ENCODE data around the gene SH3D21. TPM values are rescaled to one million over a fixed set of nuclear protein-coding genes. Genes with fewer than 3 reads are reported as not detected.

SH3D21 gene
- total RNA-seq, 1 donor from 2014 or later = 8.5 TPM

DNA sequence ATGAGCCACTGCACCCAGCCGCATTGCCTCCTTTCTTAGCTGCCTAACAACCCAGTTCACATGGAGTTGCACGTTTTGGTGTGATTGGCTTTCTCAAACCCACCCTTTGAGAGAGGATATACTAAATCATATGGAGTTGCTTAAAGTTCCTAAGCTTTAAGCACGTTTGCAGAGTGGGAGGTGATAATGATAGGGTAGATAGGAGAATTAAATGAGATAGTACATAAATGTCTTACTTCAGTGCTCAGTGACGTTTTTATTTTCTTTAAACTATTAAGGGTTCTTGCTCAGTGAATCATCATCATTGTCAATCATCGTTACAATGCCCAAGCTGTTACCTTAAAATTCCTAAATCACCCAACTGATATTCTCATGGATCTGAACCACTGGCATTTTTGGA lies 2.9 kb upstream of the SH3D21 start:
- TF ChIP-seq, protein P1, sequence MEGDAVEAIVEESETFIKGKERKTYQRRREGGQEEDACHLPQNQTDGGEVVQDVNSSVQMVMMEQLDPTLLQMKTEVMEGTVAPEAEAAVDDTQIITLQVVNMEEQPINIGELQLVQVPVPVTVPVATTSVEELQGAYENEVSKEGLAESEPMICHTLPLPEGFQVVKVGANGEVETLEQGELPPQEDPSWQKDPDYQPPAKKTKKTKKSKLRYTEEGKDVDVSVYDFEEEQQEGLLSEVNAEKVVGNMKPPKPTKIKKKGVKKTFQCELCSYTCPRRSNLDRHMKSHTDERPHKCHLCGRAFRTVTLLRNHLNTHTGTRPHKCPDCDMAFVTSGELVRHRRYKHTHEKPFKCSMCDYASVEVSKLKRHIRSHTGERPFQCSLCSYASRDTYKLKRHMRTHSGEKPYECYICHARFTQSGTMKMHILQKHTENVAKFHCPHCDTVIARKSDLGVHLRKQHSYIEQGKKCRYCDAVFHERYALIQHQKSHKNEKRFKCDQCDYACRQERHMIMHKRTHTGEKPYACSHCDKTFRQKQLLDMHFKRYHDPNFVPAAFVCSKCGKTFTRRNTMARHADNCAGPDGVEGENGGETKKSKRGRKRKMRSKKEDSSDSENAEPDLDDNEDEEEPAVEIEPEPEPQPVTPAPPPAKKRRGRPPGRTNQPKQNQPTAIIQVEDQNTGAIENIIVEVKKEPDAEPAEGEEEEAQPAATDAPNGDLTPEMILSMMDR (IDR thresholded peaks at IDR 0.05) = no peak
- H3K27me3 ChIP-seq (ENCODE audit: low read depth) = no peaks in the 10 kb centered on the region
- no peak overlapping the region for H3K27ac ChIP-seq
- ATAC-seq = no peak
- peaks cover 64% of the 10 kb centered on the region for H3K36me3 ChIP-seq
- H3K4me3 ChIP-seq = no peak overlapping the region
- DNase-seq = no peak
- intact Hi-C loops (cut with DNase I) = no loop called here
- H3K9me3 ChIP-seq = no peaks in the 10 kb centered on the region
- H3K4me1 ChIP-seq = peaks cover 37% of the 10 kb centered on the region

DNA sequence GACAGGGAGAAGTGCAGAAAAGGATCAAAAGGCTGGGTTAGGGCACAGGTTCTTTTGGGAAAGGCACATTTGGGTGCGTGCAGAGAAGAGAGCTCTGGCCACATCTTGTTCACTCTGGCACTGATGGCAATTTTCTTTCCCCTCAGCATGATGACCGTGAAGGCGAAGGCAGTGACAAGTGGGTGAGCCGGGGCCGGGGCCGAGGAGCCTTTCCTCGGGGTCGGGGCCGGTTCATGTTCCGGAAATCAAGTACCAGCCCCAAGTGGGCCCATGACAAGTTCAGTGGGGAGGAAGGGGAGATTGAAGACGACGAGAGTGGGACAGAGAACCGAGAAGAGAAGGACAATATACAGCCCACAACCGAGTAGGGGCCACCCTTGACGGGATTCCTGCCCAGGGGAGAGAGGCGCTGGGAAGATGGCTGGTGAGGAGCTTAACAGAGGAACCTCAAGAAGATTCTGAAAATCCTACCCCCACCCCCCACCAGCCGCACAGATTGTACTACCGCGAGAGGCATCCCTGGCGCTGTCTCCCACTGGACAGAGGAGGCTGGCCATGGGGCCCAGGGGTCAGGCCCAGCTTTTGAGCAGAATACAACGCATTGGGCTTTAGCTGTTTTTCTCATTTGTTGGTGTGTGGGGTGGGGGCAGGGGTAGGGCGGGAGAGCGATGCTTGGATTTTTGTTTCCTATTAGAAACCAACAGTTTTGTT lies 2.4 kb upstream of the SH3D21 start:
- ATAC-seq = no peak
- DNase-seq = no peak
- Histone ChIP-seq H3K4me1 (peaks cover 37% of the 10 kb centered on the region), H3K4me3 (no peak overlapping the region), H3K9me3 (no peaks in the 10 kb centered on the region), H3K27ac (no peak overlapping the region), H3K36me3 (peaks cover 58% of the 10 kb centered on the region), H3K27me3 (ENCODE audit: low read depth) (no peaks in the 10 kb centered on the region)
- intact Hi-C loops (cut with DNase I) = no loop called here
- TF ChIP-seq, protein P1 (IDR thresholded peaks at IDR 0.05) = no peak

DNA sequence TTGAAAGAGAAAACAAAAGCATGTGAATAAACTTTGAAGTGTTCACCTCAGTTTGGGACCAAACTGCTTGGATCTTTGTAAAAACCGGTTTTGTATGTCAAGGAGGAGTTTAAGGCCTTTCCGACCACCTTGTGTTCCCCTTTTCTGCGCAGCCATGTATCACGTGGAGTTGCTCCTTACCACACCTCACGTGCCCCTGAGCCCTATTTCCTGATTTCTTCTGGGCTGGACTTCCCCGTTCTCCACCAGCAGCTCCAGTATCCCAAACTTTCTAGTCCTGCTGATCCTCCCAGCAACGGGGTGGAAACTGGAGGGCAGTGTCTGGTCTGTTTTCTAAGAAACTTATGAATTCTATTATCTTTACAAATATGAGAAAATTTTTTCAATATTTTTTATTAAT lies 1.6 kb upstream of the SH3D21 start:
- DNase-seq = peak; percentile 57
- intact Hi-C loops (cut with DNase I) = no loop called here

DNA sequence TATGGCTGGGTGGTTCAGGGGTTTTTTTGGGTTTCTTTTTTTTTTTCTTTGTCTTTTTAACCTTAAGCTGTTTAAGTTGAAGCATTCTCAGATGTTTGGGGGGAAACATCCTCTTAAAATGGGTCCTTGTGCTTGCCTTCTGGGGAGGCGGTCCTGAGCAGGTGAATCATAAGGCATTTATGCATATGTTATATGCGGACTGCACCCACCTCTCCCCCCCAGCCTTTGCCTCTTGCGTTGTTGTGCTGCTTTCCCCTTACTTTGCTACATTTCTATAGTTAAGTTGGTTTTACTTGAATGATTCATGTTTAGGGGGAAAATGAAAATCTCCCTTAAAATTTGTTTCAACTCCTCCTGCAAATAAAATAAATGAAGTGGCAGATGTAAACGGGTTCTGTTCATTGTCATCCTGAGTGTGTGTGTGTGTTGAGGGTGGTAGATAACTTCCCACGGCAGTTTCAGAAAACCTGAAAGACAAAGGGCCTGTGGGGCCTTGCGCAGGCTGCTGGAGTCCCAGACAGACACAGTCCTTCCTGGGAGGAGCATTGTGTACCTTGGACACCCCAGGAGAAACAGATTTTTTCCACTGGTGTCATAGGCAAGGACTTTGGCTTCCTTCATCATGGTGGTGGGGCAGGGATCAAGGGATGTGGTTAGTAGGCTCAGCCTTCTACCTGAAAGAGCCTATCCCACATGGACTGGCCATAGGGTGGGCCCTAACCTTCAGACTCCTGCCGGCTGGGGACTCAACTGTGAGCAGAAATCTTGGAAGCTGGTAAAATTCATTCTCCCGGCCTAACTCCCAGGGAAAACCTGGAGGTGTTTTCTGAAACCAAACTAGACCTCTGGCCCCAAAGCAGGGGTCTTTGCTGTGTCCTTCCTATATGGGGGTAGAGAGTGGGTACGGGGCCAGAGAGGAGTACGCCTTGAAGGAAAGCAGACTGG lies 926 bp upstream of the SH3D21 start:
- TF ChIP-seq, protein P1 (IDR thresholded peaks at IDR 0.05) = no peak
- Histone ChIP-seq H3K36me3 (peaks cover 44% of the 10 kb centered on the region), H3K9me3 (no peaks in the 10 kb centered on the region), H3K4me1 (peaks cover 28% of the 10 kb centered on the region), H3K4me3 (no peak overlapping the region), H3K27ac (peak overlapping the region; percentile 92), H3K27me3 (ENCODE audit: low read depth) (no peaks in the 10 kb centered on the region)
- intact Hi-C loops (cut with DNase I) = no loop called here
- ATAC-seq (no peak), DNase-seq (no peak)

More for the DNA sequence above, 1.6 kb upstream of the SH3D21 start:
- no peak for ATAC-seq
- Histone ChIP-seq H3K4me1 (peaks cover 35% of the 10 kb centered on the region), H3K27me3 (ENCODE audit: low read depth) (no peaks in the 10 kb centered on the region), H3K27ac (no peak overlapping the region), H3K36me3 (peaks cover 51% of the 10 kb centered on the region), H3K4me3 (no peak overlapping the region), H3K9me3 (no peaks in the 10 kb centered on the region)
- TF ChIP-seq, protein P1 (IDR thresholded peaks at IDR 0.05) = no peak

DNA sequence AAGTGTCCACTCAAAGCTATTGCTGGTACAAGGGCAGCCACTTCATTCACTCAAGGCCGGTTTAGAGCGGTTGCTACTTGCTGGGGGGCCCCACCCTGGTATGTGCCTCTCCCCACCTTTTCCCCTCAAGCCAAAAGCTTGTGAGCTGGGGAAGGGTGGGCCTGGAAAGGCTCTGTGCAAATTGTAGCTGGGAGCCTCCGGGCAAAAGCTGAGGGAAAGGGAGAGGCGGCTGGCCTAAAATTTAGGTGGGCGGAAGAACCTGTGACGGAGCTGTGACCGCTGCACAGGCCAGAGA lies 306 bp upstream of the SH3D21 start:
- intact Hi-C loops (cut with DNase I) = no loop called here
- peak overlapping the region; percentile 96 for H3K4me3 ChIP-seq
- no peaks in the 10 kb centered on the region for H3K9me3 ChIP-seq
- H3K36me3 ChIP-seq = peaks cover 37% of the 10 kb centered on the region
- DNase-seq = no peak
- TF ChIP-seq, protein P1 (IDR thresholded peaks at IDR 0.05) = no peak
- H3K27ac ChIP-seq = peak overlapping the region; percentile 92
- no peaks in the 10 kb centered on the region for H3K27me3 ChIP-seq (ENCODE audit: low read depth)
- peak; percentile 21 to 46 for ATAC-seq
- peaks cover 22% of the 10 kb centered on the region for H3K4me1 ChIP-seq
